IPS-18c (cell line): ENCODE data around the gene PCCA.
"Not testable (repeated sequence)": the region's sequence is repeated elsewhere in the genome, so short reads cannot be mapped to it uniquely, and the experiment has no call there.

ENCODE experiments used
- H3K4me3 ChIP-seq: 2 replicates; pipeline ENCODE4 v1.7.0; 2013; ENCODE audit warnings: low read depth, mild to moderate bottlenecking, low read length, moderate library complexity; ENCODE audit not compliant: insufficient read depth
- H3K9me3 ChIP-seq: one replicate; pipeline ENCODE4 v1.6.1; 2013; ENCODE audit warnings: mild to moderate bottlenecking, low read length, moderate library complexity; ENCODE audit not compliant: control insufficient read depth, insufficient read depth

Gene PCCA

GRCh38 chr13:100559886-100560285 is 471.0 kb downstream of the PCCA start:
- H3K4me3 ChIP-seq: no peak overlapping the region
- H3K9me3 ChIP-seq: no peaks in the 10 kb centered on the region

- H3K4me3 ChIP-seq: no peak overlapping the region
- H3K9me3 ChIP-seq: no peaks in the 10 kb centered on the region
Observed at GRCh38 chr13:100560498-100561157, 471.7 kb downstream of the PCCA start.

GRCh38 chr13:100561158-100561499 is 472.2 kb downstream of the PCCA start:
- no peaks in the 10 kb centered on the region for H3K9me3 ChIP-seq
- no peak overlapping the region for H3K4me3 ChIP-seq

- H3K4me3 ChIP-seq: no peak overlapping the region
- H3K9me3 ChIP-seq: no peaks in the 10 kb centered on the region
Observed at GRCh38 chr13:100561599-100562204, 472.8 kb downstream of the PCCA start.

- H3K9me3 ChIP-seq: no peaks in the 10 kb centered on the region
- no peak overlapping the region for H3K4me3 ChIP-seq
Observed at GRCh38 chr13:100563779-100564178, 474.9 kb downstream of the PCCA start.

- Histone ChIP-seq H3K4me3 (no peak overlapping the region), H3K9me3 (no peaks in the 10 kb centered on the region)
Observed at GRCh38 chr13:100564444-100565223, 475.7 kb downstream of the PCCA start.

GRCh38 chr13:100565286-100565685 is 476.4 kb downstream of the PCCA start:
- Histone ChIP-seq H3K4me3 (no peak overlapping the region), H3K9me3 (no peaks in the 10 kb centered on the region)

- no peak overlapping the region for H3K4me3 ChIP-seq
- H3K9me3 ChIP-seq: no peaks in the 10 kb centered on the region
Observed at GRCh38 chr13:100566543-100566942, 477.6 kb downstream of the PCCA start.

GRCh38 chr13:100573121-100573520 is 484.2 kb downstream of the PCCA start:
- Histone ChIP-seq H3K4me3 (no peak overlapping the region), H3K9me3 (no peaks in the 10 kb centered on the region)

- H3K9me3 ChIP-seq, H3K4me3 ChIP-seq: not testable (repeated sequence)
Observed at GRCh38 chr13:100577239-100577638, 488.3 kb downstream of the PCCA start.
